Pancreas (tissue), 10 donors: ENCODE results near the gene ARHGAP6. TPM values are rescaled to one million over a fixed set of nuclear protein-coding genes. Genes with fewer than 3 reads are reported as not detected.
A peak's percentile ranks its signal among the peaks of the same experiment; 100 is the strongest.

Experiments used
- ATAC-seq, 4 donors: fragments of 200-7000 bp; cut with Tn5 transposase; one replicate each; pipeline versions ENCODE4 v1.8.0 to v1.9.1; 2020; ENCODE audit warnings: mild to moderate bottlenecking in 4 of 4, moderate library complexity in 4 of 4
- DNase-seq, 6 donors: peaks; one replicate each; pipeline ENCODE4 v3.0.0-alpha.2; 2020
- FAIRE-seq: peaks from 2 replicates; lab custom pipeline; 2012; peaks lifted over from hg19 to GRCh38; lab: Jason Lieb, UNC
- H3K27ac ChIP-seq, 4 donors: fragments of 200-600 bp; sonication (generic); 1 replicate in 3 of 4; 2 replicates in 1 of 4; pipeline versions ENCODE4 v1.5.0 to v1.8.0; 2020
- H3K27me3 ChIP-seq, 4 donors: fragments of 200-600 bp; one replicate each; pipeline ENCODE4 v1.8.0; 2021
- H3K36me3 ChIP-seq, 3 donors: fragments of 200-600 bp; sonication (generic) in 1 of 3; one replicate each; pipeline versions ENCODE4 v1.5.0 to v1.8.0; 2020 to 2021
- H3K4me1 ChIP-seq, 3 donors: fragments of 200-600 bp; one replicate each; pipeline ENCODE4 v1.8.0; 2021
- H3K4me3 ChIP-seq, 4 donors: fragments of 200-600 bp; sonication (generic) in 2 of 4; one replicate each; pipeline versions ENCODE4 v1.5.0 to v1.8.0; 2020 to 2021
- H3K9me3 ChIP-seq, 4 donors: fragments of 200-600 bp; one replicate each; pipeline ENCODE4 v1.8.0; 2021
- CTCF ChIP-seq, 4 donors: fragments of 200-600 bp; sonication (generic) in 3 of 4; IDR thresholded peaks; one replicate each; pipeline versions ENCODE4 v1.5.0 to v1.8.0; 2021; ENCODE audit warnings: antibody characterized with exemption in 4 of 4
- WGBS, 2 donors: extraction: QIAGEN DNeasy Blood & Tissue Kit; methylation state at CpG; one replicate each; pipeline ENCODE4 v1.1.7; 2013; 5-methylcytosine and 5-hydroxymethylcytosine counted together
- intact Hi-C, 3 donors: fragments of 100-400 bp; cut with DNase I; formaldehyde crosslinking; loops; one replicate each; pipeline versions ENCODE4 v1.11.1 to v1.14.2; 2022
- polyA plus RNA-seq, 2 donors: library from polyadenylated mRNA; stranded (reverse); fragments of 200-250 nt; gene quantifications; one replicate each; pipeline ENCODE4 v1.2.3, GENCODE V29; 2013
- total RNA-seq, 6 donors: library from RNA; stranded (reverse); fragmentation: NEBNext Ultra II Directional in 4 of 6; extraction: Animal tissue kit (Norgen Biotek cat#: 25700) in 4 of 6; gene quantifications; one replicate each; pipeline versions ENCODE4 v1.2.1 to v1.2.4, GENCODE V29; 2021 to 2023
- donor health status: healthy with polysubstance abuse.
- donor health status: DM: no; HTN: no; CAD: no; lungs with moderate emphysema.
- donor health status: DM: no; HTN: no; CAD: no.
- donor health status: control.
- donor health status: control.
- donor health status: Bipolar disorder and iron deficiency.
- donor health status: DM: yes; HTN: yes; CAD: no.
- donor health status: DM: no; HTN: no; CAD: no.
- donor health status: DM: no; HTN: no; CAD: no.
- donor health status: DM: yes; HTN: yes; CAD: no.

ARHGAP6 gene
- total and polyA plus RNA-seq, 8 donors = 0.79 to 3.3 (median 1.1) TPM

GRCh38 chrX:11143931-11144678 lies 521.6 kb downstream of the ARHGAP6 start:
- Histone ChIP-seq H3K4me3 (no peak overlapping the region), H3K4me1 (no peaks in the 10 kb centered on the region), H3K27ac (no peak overlapping the region), H3K36me3 (no peaks in the 10 kb centered on the region), H3K27me3 (peaks cover 0 to 13% (median 0%) of the 10 kb centered on the region in 4 donors), H3K9me3 (no peaks in the 10 kb centered on the region)
- TF ChIP-seq CTCF (IDR thresholded peaks at IDR 0.05) = peak; percentile 55 to 68 (median 60)
- 21 to 23% methylated on average over 20 of the region's 20 CpGs for WGBS, 2 donors
- FAIRE-seq = peak; percentile 56
- ATAC-seq = peak; percentile 75 to 97 (median 94)
- DNase-seq = peak in 4 of 6 donors; percentile 33 to 69 (median 51)
- intact Hi-C loops = loop anchor here in 1 of 3 donors (10.0 kb wide), 1 partner anchor 381 kb away; no protein-coding TSS in a partner anchor

GRCh38 chrX:11138498-11139390 lies 527.0 kb downstream of the ARHGAP6 start:
- no peak for FAIRE-seq

GRCh38 chrX:11137543-11138139 lies 528.1 kb downstream of the ARHGAP6 start:
- peak; percentile 51 to 81 (median 68) for TF ChIP-seq CTCF (IDR thresholded peaks at IDR 0.05)
- peak in 3 of 4 donors; percentile 28 to 56 (median 42) for ATAC-seq
- no peak overlapping the region for H3K4me3 ChIP-seq
- H3K9me3 ChIP-seq = no peaks in the 10 kb centered on the region
- intact Hi-C loops = loop anchor here in 2 of 3 donors (10.0 kb wide), 2 partner anchors 943 to 953 kb away; no protein-coding TSS in a partner anchor
- no peak overlapping the region for H3K27ac ChIP-seq
- H3K36me3 ChIP-seq = no peaks in the 10 kb centered on the region
- peak; percentile 99 for FAIRE-seq
- no peaks in the 10 kb centered on the region for H3K4me1 ChIP-seq
- WGBS, 2 donors = 24 to 28% methylated on average over 6 of the region's 6 CpGs
- DNase-seq = no peak
- peaks cover 0 to 23% (median 0%) of the 10 kb centered on the region in 4 donors for H3K27me3 ChIP-seq

More at GRCh38 chrX:11138498-11139390, 527.0 kb downstream of the ARHGAP6 start:
- Histone ChIP-seq H3K4me3 (peak overlapping the region in 1 of 4 donors; percentile 24), H3K27ac (no peak overlapping the region), H3K36me3 (no peaks in the 10 kb centered on the region), H3K4me1 (no peaks in the 10 kb centered on the region), H3K9me3 (no peaks in the 10 kb centered on the region), H3K27me3 (peaks cover 0 to 25% (median 0%) of the 10 kb centered on the region in 4 donors)
- ATAC-seq = peak; percentile 56 to 69 (median 67)
- intact Hi-C loops = loop anchor here in 2 of 3 donors (10.0 kb wide), 2 partner anchors 944 to 954 kb away; no protein-coding TSS in a partner anchor
- TF ChIP-seq CTCF (IDR thresholded peaks at IDR 0.05) = no peak
- WGBS, 2 donors = 57 to 58% methylated on average over 56 of the region's 56 CpGs
- DNase-seq = peak in 5 of 6 donors; percentile 13 to 68 (median 37)

GRCh38 chrX:11135564-11136185 lies 530.0 kb downstream of the ARHGAP6 start:
- Histone ChIP-seq H3K4me3 (no peak overlapping the region), H3K27ac (no peak overlapping the region), H3K4me1 (no peaks in the 10 kb centered on the region), H3K27me3 (peaks cover 0 to 20% (median 0%) of the 10 kb centered on the region in 4 donors), H3K9me3 (no peaks in the 10 kb centered on the region), H3K36me3 (no peaks in the 10 kb centered on the region)
- intact Hi-C loops = loop anchor here in 2 of 3 donors (10.0 kb wide), 2 partner anchors 941 to 951 kb away; no protein-coding TSS in a partner anchor
- FAIRE-seq (no peak), DNase-seq (no peak), ATAC-seq (no peak)
- WGBS, 2 donors = 36 to 45% methylated on average over 2 of the region's 2 CpGs
- no peak for TF ChIP-seq CTCF (IDR thresholded peaks at IDR 0.05)
